AG04450 (cell line): ENCODE data around the gene ACHE. TPM values are rescaled to one million over a fixed set of nuclear protein-coding genes. Genes with fewer than 3 reads are reported as not detected.

Source experiments
- CTCF ChIA-PET: fragments of 300-600, 350-600 bp; formaldehyde crosslinking; extraction: SDS; loops from one replicate; lab custom pipeline; 2022; ENCODE audit warnings: antibody characterized with exemption, inconsistent platforms; lab: Charles Lee
- POLR2A ChIA-PET: fragments of 350-600 bp; formaldehyde crosslinking; extraction: SDS; loops from one replicate; lab custom pipeline; 2021; ENCODE audit warnings: antibody characterized with exemption, inconsistent platforms; lab: Yijun Ruan, JAX
- DNase-seq: peaks from one replicate; pipeline ENCODE4 v3.0.0-alpha.2; 2011; ENCODE audit warnings: low read depth, low spot score
- H3K27ac ChIP-seq: one replicate; pipeline ENCODE4 v1.5.1; 2012; ENCODE audit warnings: low read depth, low read length, control low read depth
- H3K27me3 ChIP-seq: one replicate; pipeline ENCODE4 v1.6.0; 2012; ENCODE audit warnings: low read length; ENCODE audit not compliant: control insufficient read depth, insufficient read depth
- H3K4me3 ChIP-seq: 2 replicates; pipeline ENCODE4 v1.5.1; 2011; ENCODE audit warnings: mild to moderate bottlenecking, low read depth, low read length, control low read depth
- H3K9me3 ChIP-seq: 2 replicates; pipeline ENCODE4 v1.5.1; 2012; ENCODE audit warnings: low read length; ENCODE audit not compliant: control insufficient read depth, insufficient read depth
- polyA plus RNA-seq: library from polyadenylated mRNA; depleted of rRNA; stranded (reverse); fragments of >200 nt; gene quantifications from 2 replicates; pipeline ENCODE4 v1.2.3, GENCODE V29; 2011
- TF ChIP-seq, protein P1 (sequence below): IDR thresholded peaks from 2 replicates; pipeline ENCODE4 v1.5.1; 2011; ENCODE audit warnings: low read depth, low read length, control low read depth, inconsistent platforms

The ACHE gene
- polyA plus RNA-seq, 1 experiment = 0.24 TPM

DNA sequence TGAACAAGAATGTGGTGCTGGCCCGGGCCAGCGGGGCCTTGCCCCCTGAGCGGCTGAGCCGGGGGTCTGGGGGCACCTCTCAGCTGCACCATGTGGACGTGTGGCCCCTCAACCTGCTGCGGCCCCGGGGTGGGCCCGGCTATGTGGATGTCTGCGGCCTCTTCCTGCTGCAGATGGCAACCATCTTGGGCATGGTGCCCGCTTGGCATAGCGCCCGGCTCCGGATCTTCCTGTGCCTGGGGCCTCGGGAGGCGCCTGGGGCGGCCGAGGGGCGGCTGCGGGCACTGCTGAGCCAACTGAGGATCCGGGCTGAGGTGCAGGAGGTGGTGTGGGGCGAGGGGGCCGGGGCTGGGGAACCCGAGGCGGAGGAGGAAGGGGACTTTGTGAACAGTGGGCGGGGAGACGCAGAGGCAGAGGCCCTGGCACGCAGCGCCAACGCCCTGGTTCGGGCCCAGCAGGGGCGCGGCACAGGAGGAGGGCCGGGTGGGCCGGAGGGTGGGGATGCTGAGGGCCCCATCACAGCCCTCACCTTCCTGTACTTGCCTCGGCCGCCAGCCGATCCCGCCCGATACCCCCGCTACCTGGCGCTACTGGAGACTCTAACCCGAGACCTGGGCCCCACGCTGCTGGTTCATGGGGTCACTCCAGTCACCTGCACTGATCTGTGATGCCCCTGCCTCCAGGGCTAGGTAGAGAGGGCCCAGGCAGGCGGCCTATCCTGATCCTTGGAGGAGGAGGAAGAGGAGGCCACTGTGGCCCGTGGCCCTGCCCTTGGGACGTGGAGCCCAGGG, 29.6 kb downstream of the ACHE start:
- TF ChIP-seq, protein P1, sequence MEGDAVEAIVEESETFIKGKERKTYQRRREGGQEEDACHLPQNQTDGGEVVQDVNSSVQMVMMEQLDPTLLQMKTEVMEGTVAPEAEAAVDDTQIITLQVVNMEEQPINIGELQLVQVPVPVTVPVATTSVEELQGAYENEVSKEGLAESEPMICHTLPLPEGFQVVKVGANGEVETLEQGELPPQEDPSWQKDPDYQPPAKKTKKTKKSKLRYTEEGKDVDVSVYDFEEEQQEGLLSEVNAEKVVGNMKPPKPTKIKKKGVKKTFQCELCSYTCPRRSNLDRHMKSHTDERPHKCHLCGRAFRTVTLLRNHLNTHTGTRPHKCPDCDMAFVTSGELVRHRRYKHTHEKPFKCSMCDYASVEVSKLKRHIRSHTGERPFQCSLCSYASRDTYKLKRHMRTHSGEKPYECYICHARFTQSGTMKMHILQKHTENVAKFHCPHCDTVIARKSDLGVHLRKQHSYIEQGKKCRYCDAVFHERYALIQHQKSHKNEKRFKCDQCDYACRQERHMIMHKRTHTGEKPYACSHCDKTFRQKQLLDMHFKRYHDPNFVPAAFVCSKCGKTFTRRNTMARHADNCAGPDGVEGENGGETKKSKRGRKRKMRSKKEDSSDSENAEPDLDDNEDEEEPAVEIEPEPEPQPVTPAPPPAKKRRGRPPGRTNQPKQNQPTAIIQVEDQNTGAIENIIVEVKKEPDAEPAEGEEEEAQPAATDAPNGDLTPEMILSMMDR = no peak
- Histone ChIP-seq H3K4me3 (no peak overlapping the region), H3K9me3 (peaks cover 3% of the 10 kb centered on the region; the same call in 1 of the 2 replicates), H3K27ac (peak overlapping the region; percentile 86), H3K27me3 (no peaks in the 10 kb centered on the region)
- ChIA-PET CTCF (interaction anchor here (1.0 kb wide), 1 partner anchor 14 kb away, joined by 3 read pairs; the partner anchor contains the start of gene SLC12A9), POLR2A (interaction anchor here (1.0 to 1.2 kb wide), 4 partner anchors 9 to 24 kb away, joined by 3 to 9 read pairs (median 6); partner anchors contain the start of genes SLC12A9, SRRT and UFSP1)
- DNase-seq = no peak

DNA sequence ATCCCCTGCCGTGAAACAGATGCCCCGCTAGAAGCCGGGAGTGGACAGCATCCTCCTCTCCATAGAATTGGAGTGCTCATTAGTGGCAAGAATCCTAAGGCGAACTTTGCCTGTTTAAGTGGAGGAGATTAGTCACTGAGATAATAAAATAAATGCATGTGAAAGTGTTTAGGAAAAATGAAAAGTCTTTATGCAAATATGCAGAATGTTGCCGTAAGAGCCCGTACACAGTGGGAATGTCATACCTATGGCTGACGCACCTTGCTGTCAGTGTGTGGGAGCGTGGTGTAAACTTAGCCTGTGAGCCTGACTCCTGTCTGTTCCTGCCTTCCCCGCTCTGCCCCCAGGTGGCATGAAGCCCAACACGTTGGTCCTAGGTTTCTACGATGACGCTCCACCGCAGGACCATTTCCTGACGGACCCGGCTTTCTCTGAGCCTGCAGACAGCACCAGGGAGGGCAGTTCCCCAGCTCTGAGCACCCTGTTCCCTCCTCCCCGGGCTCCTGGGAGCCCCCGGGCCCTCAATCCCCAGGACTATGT, 30.2 kb downstream of the ACHE start:
- Histone ChIP-seq H3K27me3 (no peaks in the 10 kb centered on the region), H3K9me3 (peaks cover 3% of the 10 kb centered on the region; the same call in 1 of the 2 replicates), H3K27ac (no peak overlapping the region), H3K4me3 (no peak overlapping the region)
- DNase-seq = no peak
- POLR2A ChIA-PET = no interaction called here
- CTCF ChIA-PET = no interaction called here
- TF ChIP-seq, protein P1 = no peak

DNA sequence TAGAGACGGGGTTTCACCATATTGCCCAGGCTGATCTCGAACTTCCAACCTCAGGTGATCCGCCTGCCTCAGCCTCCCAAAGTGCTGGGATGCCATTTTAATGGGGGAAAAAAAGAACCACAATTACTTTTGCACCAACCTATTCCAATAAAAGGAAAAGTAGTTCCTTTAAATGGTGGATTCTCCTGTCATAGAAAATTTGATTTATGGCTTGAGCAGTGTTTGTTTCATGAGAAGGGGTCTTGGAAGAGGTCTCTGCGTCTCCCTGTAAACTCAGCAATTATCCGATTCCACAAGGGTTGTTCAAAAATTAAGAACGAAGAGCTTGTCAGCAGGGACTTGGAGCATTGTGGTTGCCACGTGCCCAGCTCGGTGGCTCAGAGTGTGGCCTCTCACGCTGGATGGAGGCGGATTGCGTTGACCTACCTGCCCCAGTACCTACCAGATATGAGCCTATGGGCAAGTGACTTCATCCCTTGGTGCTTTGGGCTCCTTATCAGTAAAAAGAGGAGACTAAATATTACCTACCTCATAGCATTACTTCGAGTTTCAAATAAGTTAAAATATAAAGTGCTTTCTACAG, 31.3 kb downstream of the ACHE start:
- Histone ChIP-seq H3K27ac (no peak overlapping the region), H3K27me3 (no peaks in the 10 kb centered on the region), H3K4me3 (no peak overlapping the region), H3K9me3 (peaks cover 3% of the 10 kb centered on the region; the same call in 1 of the 2 replicates)
- CTCF ChIA-PET = interaction anchor here (0.7 kb wide), 1 partner anchor 8 kb away, joined by 3 read pairs; no protein-coding TSS in a partner anchor
- TF ChIP-seq, protein P1 = no peak
- POLR2A ChIA-PET = no interaction called here
- DNase-seq = no peak

DNA sequence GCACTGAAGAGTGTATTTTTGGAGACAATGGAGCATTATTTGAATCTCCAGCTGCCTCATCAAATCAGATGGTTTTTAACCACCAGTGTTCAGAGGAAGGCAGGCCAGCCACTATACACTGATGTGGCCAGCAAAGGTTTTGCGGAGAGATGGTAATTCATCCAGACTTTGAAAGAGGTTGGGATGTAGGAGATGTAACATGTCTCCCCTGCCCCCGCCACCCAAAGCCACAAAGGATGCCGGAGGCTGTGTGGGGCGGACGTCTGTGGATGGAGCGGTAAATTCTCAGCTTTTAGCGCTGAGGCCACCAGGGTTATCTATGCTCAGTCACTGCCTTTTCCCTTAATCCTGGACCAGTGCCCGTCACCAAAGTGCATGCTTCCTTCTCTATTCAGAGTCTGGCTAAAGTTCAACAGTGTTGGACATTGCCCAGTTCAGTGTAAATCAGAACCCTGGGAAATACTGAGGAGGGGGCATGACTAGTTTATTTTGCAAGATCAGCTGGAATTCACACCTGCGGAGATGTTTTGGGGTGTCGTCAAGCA, 32.2 kb downstream of the ACHE start:
- ChIA-PET CTCF (interaction anchor here (1.0 kb wide), 1 partner anchor 12 kb away, joined by 4 read pairs; no protein-coding TSS in a partner anchor), POLR2A (no interaction called here)
- H3K27me3 ChIP-seq = no peaks in the 10 kb centered on the region
- H3K9me3 ChIP-seq = peaks cover 3% of the 10 kb centered on the region; the same call in 1 of the 2 replicates
- TF ChIP-seq, protein P1 = no peak
- DNase-seq = no peak
- H3K4me3 ChIP-seq = no peak overlapping the region
- H3K27ac ChIP-seq = no peak overlapping the region
